SK-N-SH treated with all-trans-retinoic acid at 6 μM for 48 hours (cell line): ENCODE data around the gene C15orf40.

ENCODE experiments used
- ATAC-seq: fragments of 200-7000 bp; cut with Tn5 transposase; 3 replicates; pipeline ENCODE4 v1.9.1; 2020; ENCODE audit warnings: mild to moderate bottlenecking, moderate library complexity
- ARNTL ChIP-seq: fragments of 450-650 bp; formaldehyde crosslinking; IDR thresholded peaks from 2 replicates; pipeline ENCODE4 v1.5.0; 2020; ENCODE audit warnings: low read depth, mild to moderate bottlenecking, moderate library complexity, borderline replicate concordance
- BACH2 ChIP-seq: fragments of 250-450 bp; sonication (Bioruptor Pico); IDR thresholded peaks from 2 replicates; pipeline ENCODE4 v1.9.0; 2021; ENCODE audit warnings: mild to moderate bottlenecking, borderline replicate concordance
- CSDC2 ChIP-seq: fragments of 250-450 bp; sonication (Bioruptor Pico); IDR thresholded peaks from 2 replicates; pipeline ENCODE4 v1.5.0; 2020; ENCODE audit warnings: mild to moderate bottlenecking, moderate library complexity
- GLIS3 ChIP-seq: fragments of 250-450 bp; sonication (Bioruptor Pico); IDR thresholded peaks from 2 replicates; pipeline ENCODE4 v1.5.0; 2020; ENCODE audit warnings: mild to moderate bottlenecking, moderate library complexity
- ISL1 ChIP-seq: fragments of 250-450 bp; sonication (Bioruptor Pico); IDR thresholded peaks from 2 replicates; pipeline ENCODE4 v2.1.2; 2022; ENCODE audit warnings: mild to moderate bottlenecking, moderate library complexity
- PPARA ChIP-seq: fragments of 250-450 bp; sonication (Bioruptor Pico); IDR thresholded peaks from 2 replicates; pipeline ENCODE4 v1.5.0; 2020; ENCODE audit warnings: mild to moderate bottlenecking, borderline replicate concordance
- RARB ChIP-seq: fragments of 250-450 bp; sonication (Bioruptor Pico); IDR thresholded peaks from 2 replicates; pipeline ENCODE4 v1.8.0; 2021; ENCODE audit warnings: mild to moderate bottlenecking, moderate library complexity
- SNAI2 ChIP-seq: fragments of 250-450 bp; sonication (Bioruptor Pico); IDR thresholded peaks from 2 replicates; pipeline ENCODE4 v1.5.0; 2020; ENCODE audit warnings: mild to moderate bottlenecking, moderate library complexity
- TCF4 ChIP-seq: fragments of 250-450 bp; sonication (Bioruptor Pico); IDR thresholded peaks from 2 replicates; pipeline ENCODE4 v1.8.0; 2021; ENCODE audit warnings: mild to moderate bottlenecking, moderate library complexity, borderline replicate concordance
- TOX ChIP-seq: fragments of 250-450 bp; sonication (Bioruptor Pico); IDR thresholded peaks from 2 replicates; pipeline ENCODE4 v1.8.0; 2021; ENCODE audit warnings: mild to moderate bottlenecking, moderate library complexity, borderline replicate concordance
- ZFP30 ChIP-seq: fragments of 450-650 bp; formaldehyde crosslinking; IDR thresholded peaks from 2 replicates; pipeline ENCODE4 v1.5.0; 2022; ENCODE audit warnings: mild to moderate bottlenecking, moderate library complexity
- ZNF8 ChIP-seq: fragments of 450-650 bp; formaldehyde crosslinking; IDR thresholded peaks from 2 replicates; pipeline ENCODE4 v1.5.0; 2020; ENCODE audit warnings: mild to moderate bottlenecking, moderate library complexity
- TF ChIP-seq, protein P1 (sequence below): fragments of 250-450 bp; sonication (Bioruptor Pico); IDR thresholded peaks from 2 replicates; pipeline ENCODE4 v1.5.1; 2020; ENCODE audit warnings: low read depth, mild to moderate bottlenecking, moderate library complexity
- TF ChIP-seq, protein P2 (sequence below): fragments of 250-450 bp; sonication (Bioruptor Pico); IDR thresholded peaks from 2 replicates; pipeline ENCODE4 v1.8.0; 2020; ENCODE audit warnings: mild to moderate bottlenecking, moderate library complexity, borderline replicate concordance
- TF ChIP-seq, protein P3 (sequence below): fragments of 250-450 bp; sonication (Bioruptor Pico); IDR thresholded peaks from 2 replicates; pipeline ENCODE4 v1.5.1; 2021; ENCODE audit warnings: mild to moderate bottlenecking, moderate library complexity
- TF ChIP-seq, protein P4 (sequence below): fragments of 250-450 bp; sonication (Bioruptor Pico); IDR thresholded peaks from 2 replicates; pipeline ENCODE4 v1.8.0; 2021; ENCODE audit warnings: low read depth, mild to moderate bottlenecking, moderate library complexity, borderline replicate concordance
- TF ChIP-seq, protein P5 (sequence below): fragments of 250-450 bp; sonication (Bioruptor Pico); IDR thresholded peaks from 2 replicates; pipeline ENCODE4 v1.5.0; 2020; ENCODE audit warnings: mild to moderate bottlenecking, moderate library complexity

Gene C15orf40

DNA sequence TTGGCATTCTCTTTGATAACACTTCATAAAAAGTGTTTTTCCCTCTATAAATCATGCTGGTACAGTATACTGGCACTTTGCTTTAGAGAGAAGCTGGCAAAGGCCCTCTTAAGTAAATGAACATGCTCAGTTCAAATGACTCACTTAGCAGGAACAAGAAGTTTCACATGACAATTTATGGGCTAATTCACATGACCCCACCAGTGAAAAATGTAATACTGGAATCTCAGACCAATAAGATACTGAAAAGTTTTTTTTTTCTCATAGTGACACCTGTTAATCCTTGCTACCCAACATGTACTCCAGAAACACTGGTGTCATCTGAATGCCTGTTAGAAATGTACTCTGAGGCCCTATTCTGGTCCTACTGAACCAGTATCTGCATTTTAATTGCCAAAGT, 41.7 kb upstream of the C15orf40 start:
- TF ChIP-seq, protein P1, sequence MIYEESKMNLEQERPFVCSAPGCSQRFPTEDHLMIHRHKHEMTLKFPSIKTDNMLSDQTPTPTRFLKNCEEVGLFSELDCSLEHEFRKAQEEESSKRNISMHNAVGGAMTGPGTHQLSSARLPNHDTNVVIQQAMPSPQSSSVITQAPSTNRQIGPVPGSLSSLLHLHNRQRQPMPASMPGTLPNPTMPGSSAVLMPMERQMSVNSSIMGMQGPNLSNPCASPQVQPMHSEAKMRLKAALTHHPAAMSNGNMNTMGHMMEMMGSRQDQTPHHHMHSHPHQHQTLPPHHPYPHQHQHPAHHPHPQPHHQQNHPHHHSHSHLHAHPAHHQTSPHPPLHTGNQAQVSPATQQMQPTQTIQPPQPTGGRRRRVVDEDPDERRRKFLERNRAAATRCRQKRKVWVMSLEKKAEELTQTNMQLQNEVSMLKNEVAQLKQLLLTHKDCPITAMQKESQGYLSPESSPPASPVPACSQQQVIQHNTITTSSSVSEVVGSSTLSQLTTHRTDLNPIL (CRISPR knock-in tag): 0 out of 2 replicates have a peak, but pooled peaks have one; percentile 38
- TF ChIP-seq ISL1 (CRISPR knock-in tag): peak; percentile 35; the same call in 1 of the 2 replicates
- TF ChIP-seq RARB (CRISPR knock-in tag): no peak
- ATAC-seq: peak; percentile 37; the same call in 2 of the 3 replicates

DNA sequence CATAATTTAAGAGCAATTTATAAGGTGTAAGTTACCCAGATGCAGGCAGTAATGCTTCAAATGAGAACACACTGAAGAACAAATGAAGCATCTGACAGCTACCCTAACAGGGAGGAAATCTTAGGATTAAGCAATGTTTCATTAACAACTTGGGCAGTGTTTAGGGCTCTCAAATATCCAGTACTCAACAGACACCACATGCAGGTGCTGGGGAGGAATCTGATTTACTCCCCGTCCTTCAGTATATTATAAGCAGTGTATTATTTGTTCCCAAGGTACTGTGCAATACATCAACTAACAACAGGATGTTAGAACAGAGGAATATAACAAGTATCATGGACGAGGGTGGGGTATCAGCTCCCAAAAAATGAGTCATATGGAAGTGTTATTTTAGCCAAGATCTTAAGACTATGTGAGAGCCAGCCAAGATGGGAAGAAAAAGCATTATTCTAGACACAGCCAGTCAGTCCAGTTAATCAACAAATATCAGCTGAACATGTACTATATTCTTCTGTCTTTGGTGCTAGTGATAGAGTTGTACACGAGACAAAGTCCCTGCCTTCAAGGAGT, 35.2 kb upstream of the C15orf40 start:
- ATAC-seq: peak; percentile 40; the same call in 2 of the 3 replicates
- TF ChIP-seq ISL1 (CRISPR knock-in tag) (no peak), RARB (CRISPR knock-in tag) (no peak), CSDC2 (CRISPR knock-in tag) (no peak), ZFP30 (no peak), TCF4 (no peak), TOX (CRISPR knock-in tag) (no peak), PPARA (CRISPR knock-in tag) (no peak), ARNTL (no peak), SNAI2 (CRISPR knock-in tag) (no peak)
- TF ChIP-seq, protein P2, sequence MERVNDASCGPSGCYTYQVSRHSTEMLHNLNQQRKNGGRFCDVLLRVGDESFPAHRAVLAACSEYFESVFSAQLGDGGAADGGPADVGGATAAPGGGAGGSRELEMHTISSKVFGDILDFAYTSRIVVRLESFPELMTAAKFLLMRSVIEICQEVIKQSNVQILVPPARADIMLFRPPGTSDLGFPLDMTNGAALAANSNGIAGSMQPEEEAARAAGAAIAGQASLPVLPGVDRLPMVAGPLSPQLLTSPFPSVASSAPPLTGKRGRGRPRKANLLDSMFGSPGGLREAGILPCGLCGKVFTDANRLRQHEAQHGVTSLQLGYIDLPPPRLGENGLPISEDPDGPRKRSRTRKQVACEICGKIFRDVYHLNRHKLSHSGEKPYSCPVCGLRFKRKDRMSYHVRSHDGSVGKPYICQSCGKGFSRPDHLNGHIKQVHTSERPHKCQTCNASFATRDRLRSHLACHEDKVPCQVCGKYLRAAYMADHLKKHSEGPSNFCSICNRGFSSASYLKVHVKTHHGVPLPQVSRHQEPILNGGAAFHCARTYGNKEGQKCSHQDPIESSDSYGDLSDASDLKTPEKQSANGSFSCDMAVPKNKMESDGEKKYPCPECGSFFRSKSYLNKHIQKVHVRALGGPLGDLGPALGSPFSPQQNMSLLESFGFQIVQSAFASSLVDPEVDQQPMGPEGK: no peak
- TF ChIP-seq, all 23 proteins: peak for 0

DNA sequence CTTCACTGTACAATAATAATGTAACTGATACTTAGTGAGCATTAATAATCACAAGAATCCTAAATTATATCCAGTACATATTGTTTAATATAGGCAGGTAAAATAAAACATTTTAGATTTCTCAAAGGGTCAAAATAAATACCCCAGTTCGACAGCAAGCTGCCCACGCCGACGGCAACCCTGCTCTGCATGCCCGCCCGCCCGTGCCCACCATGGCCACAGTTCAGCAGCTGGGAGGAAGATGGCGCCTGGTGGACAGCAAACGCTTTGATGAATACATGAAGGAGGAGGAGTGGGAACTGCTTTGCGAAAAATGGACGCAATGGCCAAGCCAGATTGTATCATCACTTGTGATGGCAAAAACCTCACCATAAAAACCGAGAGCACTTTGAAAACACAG, 32.7 kb upstream of the C15orf40 start:
- no peak for TF ChIP-seq PPARA (CRISPR knock-in tag)
- TF ChIP-seq GLIS3 (CRISPR knock-in tag): no peak
- no peak for TF ChIP-seq ARNTL
- TF ChIP-seq ZNF8 (CRISPR knock-in tag): no peak
- no peak for TF ChIP-seq ZFP30
- no peak for TF ChIP-seq TCF4
- TF ChIP-seq, protein P3, sequence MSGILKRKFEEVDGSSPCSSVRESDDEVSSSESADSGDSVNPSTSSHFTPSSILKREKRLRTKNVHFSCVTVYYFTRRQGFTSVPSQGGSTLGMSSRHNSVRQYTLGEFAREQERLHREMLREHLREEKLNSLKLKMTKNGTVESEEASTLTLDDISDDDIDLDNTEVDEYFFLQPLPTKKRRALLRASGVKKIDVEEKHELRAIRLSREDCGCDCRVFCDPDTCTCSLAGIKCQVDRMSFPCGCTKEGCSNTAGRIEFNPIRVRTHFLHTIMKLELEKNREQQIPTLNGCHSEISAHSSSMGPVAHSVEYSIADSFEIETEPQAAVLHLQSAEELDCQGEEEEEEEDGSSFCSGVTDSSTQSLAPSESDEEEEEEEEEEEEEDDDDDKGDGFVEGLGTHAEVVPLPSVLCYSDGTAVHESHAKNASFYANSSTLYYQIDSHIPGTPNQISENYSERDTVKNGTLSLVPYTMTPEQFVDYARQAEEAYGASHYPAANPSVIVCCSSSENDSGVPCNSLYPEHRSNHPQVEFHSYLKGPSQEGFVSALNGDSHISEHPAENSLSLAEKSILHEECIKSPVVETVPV (CRISPR knock-in tag): no peak
- TF ChIP-seq, protein P4, sequence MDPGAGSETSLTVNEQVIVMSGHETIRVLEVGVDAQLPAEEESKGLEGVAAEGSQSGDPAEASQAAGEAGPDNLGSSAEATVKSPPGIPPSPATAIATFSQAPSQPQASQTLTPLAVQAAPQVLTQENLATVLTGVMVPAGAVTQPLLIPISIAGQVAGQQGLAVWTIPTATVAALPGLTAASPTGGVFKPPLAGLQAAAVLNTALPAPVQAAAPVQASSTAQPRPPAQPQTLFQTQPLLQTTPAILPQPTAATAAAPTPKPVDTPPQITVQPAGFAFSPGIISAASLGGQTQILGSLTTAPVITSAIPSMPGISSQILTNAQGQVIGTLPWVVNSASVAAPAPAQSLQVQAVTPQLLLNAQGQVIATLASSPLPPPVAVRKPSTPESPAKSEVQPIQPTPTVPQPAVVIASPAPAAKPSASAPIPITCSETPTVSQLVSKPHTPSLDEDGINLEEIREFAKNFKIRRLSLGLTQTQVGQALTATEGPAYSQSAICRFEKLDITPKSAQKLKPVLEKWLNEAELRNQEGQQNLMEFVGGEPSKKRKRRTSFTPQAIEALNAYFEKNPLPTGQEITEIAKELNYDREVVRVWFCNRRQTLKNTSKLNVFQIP (CRISPR knock-in tag): no peak
- TF ChIP-seq, protein P5, sequence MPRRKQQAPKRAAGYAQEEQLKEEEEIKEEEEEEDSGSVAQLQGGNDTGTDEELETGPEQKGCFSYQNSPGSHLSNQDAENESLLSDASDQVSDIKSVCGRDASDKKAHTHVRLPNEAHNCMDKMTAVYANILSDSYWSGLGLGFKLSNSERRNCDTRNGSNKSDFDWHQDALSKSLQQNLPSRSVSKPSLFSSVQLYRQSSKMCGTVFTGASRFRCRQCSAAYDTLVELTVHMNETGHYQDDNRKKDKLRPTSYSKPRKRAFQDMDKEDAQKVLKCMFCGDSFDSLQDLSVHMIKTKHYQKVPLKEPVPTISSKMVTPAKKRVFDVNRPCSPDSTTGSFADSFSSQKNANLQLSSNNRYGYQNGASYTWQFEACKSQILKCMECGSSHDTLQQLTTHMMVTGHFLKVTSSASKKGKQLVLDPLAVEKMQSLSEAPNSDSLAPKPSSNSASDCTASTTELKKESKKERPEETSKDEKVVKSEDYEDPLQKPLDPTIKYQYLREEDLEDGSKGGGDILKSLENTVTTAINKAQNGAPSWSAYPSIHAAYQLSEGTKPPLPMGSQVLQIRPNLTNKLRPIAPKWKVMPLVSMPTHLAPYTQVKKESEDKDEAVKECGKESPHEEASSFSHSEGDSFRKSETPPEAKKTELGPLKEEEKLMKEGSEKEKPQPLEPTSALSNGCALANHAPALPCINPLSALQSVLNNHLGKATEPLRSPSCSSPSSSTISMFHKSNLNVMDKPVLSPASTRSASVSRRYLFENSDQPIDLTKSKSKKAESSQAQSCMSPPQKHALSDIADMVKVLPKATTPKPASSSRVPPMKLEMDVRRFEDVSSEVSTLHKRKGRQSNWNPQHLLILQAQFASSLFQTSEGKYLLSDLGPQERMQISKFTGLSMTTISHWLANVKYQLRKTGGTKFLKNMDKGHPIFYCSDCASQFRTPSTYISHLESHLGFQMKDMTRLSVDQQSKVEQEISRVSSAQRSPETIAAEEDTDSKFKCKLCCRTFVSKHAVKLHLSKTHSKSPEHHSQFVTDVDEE: no peak
- no peak for TF ChIP-seq CSDC2 (CRISPR knock-in tag)
- TF ChIP-seq TOX (CRISPR knock-in tag): no peak
- TF ChIP-seq, all 23 proteins: peak for 0
- ATAC-seq: no peak

DNA sequence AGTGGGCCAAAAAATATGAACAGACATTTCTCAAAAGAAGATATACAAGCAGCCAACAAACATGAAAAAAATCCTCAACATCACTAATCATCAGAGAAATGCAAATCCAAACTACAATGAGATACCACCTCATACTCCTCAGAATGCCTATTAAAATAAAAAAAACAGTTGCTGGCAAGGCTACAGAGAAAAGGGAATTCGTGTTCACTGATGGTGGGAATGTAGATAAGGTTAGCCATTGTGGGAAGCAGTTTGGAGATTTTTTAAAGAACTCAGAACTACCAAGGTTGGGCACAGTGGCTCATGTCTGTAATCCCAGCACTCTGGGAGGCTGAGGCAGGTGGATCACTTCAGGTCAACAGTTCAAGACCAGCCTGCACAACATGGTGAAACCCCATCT, 27.8 kb upstream of the C15orf40 start:
- TF ChIP-seq BACH2 (CRISPR knock-in tag) (no peak), ZFP30 (no peak), ARNTL (no peak)
- TF ChIP-seq, protein P3 (CRISPR knock-in tag): no peak
- TF ChIP-seq, all 23 proteins: peak for 0
- ATAC-seq: no peak
